HG02642 (cell line): ENCODE data around the gene TNK1.

Experiments used
- ATAC-seq: cut with Tn5 transposase; IDR thresholded peaks from one replicate; pipeline ENCODE4 v1.9.1; 2021; ENCODE audit warnings: mild to moderate bottlenecking; ENCODE audit not compliant: unreplicated experiment, poor library complexity

Gene TNK1

GRCh38 chr17:7388856-7389255, 8.0 kb downstream of the TNK1 start:
- ATAC-seq = no peak

- no peak for ATAC-seq
Observed at GRCh38 chr17:7389924-7390910, 9.3 kb downstream of the TNK1 start.

- no peak for ATAC-seq
Observed at GRCh38 chr17:7391307-7391706, 10.4 kb downstream of the TNK1 start.

GRCh38 chr17:7392696-7393612, 12.1 kb downstream of the TNK1 start:
- no peak for ATAC-seq

- peak; percentile 54 for ATAC-seq
Observed at GRCh38 chr17:7393613-7394451, 12.9 kb downstream of the TNK1 start.

GRCh38 chr17:7394452-7395191, 13.7 kb downstream of the TNK1 start, which contains the start of gene PLSCR3:
Gene PLSCR3 (minus strand): TSS chr17:7394525. CDS start chr17:7394110, 415 bp downstream.
- ATAC-seq = peak; percentile 84

- no peak for ATAC-seq
Observed at GRCh38 chr17:7396147-7396546, 15.3 kb downstream of the TNK1 start.

- no peak for ATAC-seq
Observed at GRCh38 chr17:7398612-7399011, 17.7 kb downstream of the TNK1 start.

- ATAC-seq = no peak
Observed at GRCh38 chr17:7403043-7403726, 22.3 kb downstream of the TNK1 start.

GRCh38 chr17:7403727-7403976, 22.8 kb downstream of the TNK1 start:
- ATAC-seq = no peak

- peak; percentile 95 for ATAC-seq
Observed at GRCh38 chr17:7403977-7404736, 23.3 kb downstream of the TNK1 start, which contains the start of gene TMEM256. Gene TMEM256 (minus strand): TSS chr17:7404097. CDS start chr17:7404084, 13 bp downstream.

- peak; percentile 16 for ATAC-seq
Observed at GRCh38 chr17:7404737-7405349, 24.0 kb downstream of the TNK1 start.

GRCh38 chr17:7405350-7406234, 24.7 kb downstream of the TNK1 start:
- ATAC-seq = no peak

GRCh38 chr17:7406235-7406825, 25.4 kb downstream of the TNK1 start:
- no peak for ATAC-seq

GRCh38 chr17:7407082-7407481, 26.2 kb downstream of the TNK1 start:
- no peak for ATAC-seq

GRCh38 chr17:7407485-7408251, 26.8 kb downstream of the TNK1 start, which contains the start of gene NLGN2:
Gene NLGN2 (plus strand): TSS chr17:7407845. CDS start chr17:7408256, 411 bp downstream.
- ATAC-seq = no peak
